K562 (cell line): ENCODE results near the gene PRKD1. TPM values are rescaled to one million over a fixed set of nuclear protein-coding genes. Genes with fewer than 3 reads are reported as not detected.

ENCODE experiments used
- ADNP ChIP-seq: fragments of 200-800 bp; sonication (Bioruptor generic); IDR thresholded peaks from 2 replicates; pipeline ENCODE4 v1.6.1; 2016; ENCODE audit warnings: missing genetic modification characterization, missing compliant biosample characterization
- ARID1B ChIP-seq: fragments of 450-650 bp; IDR thresholded peaks from 2 replicates; pipeline ENCODE4 v1.6.1; 2016; ENCODE audit warnings: antibody characterized with exemption, mild to moderate bottlenecking, inconsistent platforms
- EP400 ChIP-seq: fragments of 450-650 bp; IDR thresholded peaks from 2 replicates; pipeline ENCODE4 v1.6.1; 2017; ENCODE audit warnings: antibody characterized with exemption, mild to moderate bottlenecking, moderate library complexity
- ESRRB ChIP-seq: fragments of 250-450 bp; sonication (Bioruptor Pico); IDR thresholded peaks from 2 replicates; pipeline ENCODE4 v1.5.0; 2020; ENCODE audit warnings: mild to moderate bottlenecking, moderate library complexity, borderline replicate concordance
- ETS2 ChIP-seq: IDR thresholded peaks from 2 replicates; pipeline ENCODE4 v1.6.1; 2016; ENCODE audit warnings: borderline replicate concordance, missing genetic modification characterization, mild to moderate bottlenecking, moderate library complexity, missing compliant biosample characterization; ENCODE audit not compliant: poor library complexity, severe bottlenecking
- EZH2 ChIP-seq: IDR thresholded peaks from 2 replicates; pipeline ENCODE4 v1.6.1; 2012; ENCODE audit warnings: low read depth, mild to moderate bottlenecking, inconsistent platforms, low read length, borderline replicate concordance
- GTF2F1 ChIP-seq: IDR thresholded peaks from 2 replicates; pipeline ENCODE4 v1.6.1; 2011; ENCODE audit warnings: low read depth, low read length, improper control_type of control experiment
- JUN ChIP-seq, 2 experiments: sonication (generic) in 1 of 2; formaldehyde crosslinking in 1 of 2; IDR thresholded peaks; 2 replicates each; pipeline versions ENCODE4 v1.6.1 to v1.8.0; 2012 to 2022; ENCODE audit warnings: borderline replicate concordance in 2 of 2, mild to moderate bottlenecking in 2 of 2, improper control_type of control experiment in 1 of 2, low read depth in 1 of 2, low read length in 1 of 2, missing genetic modification reagents in 1 of 2
- KAT2B ChIP-seq: IDR thresholded peaks from one replicate; pipeline ENCODE4 v1.6.1; 2012; ENCODE audit warnings: low read depth, mild to moderate bottlenecking, control low read depth, inconsistent platforms, low read length, moderate library complexity
- NFRKB ChIP-seq: fragments of 450-650 bp; IDR thresholded peaks from 2 replicates; pipeline ENCODE4 v1.6.1; 2016; ENCODE audit warnings: low read depth
- RBM22 ChIP-seq: fragments of 200-400 bp; formaldehyde crosslinking; IDR thresholded peaks from 2 replicates; pipeline ENCODE4 v1.6.1; 2018; ENCODE audit warnings: low read length, low read depth; ENCODE audit not compliant: poor library complexity, severe bottlenecking
- SPI1 ChIP-seq: IDR thresholded peaks from 2 replicates; pipeline ENCODE4 v1.6.1; 2011; ENCODE audit warnings: low read depth, low read length, control low read depth, borderline replicate concordance
- TCF7 ChIP-seq: sonication (generic); IDR thresholded peaks from 2 replicates; pipeline ENCODE4 v1.6.1; 2016; ENCODE audit warnings: antibody characterized with exemption, borderline replicate concordance
- TSC22D4 ChIP-seq: fragments of 450-650 bp; IDR thresholded peaks from 2 replicates; pipeline ENCODE4 v1.6.1; 2016; ENCODE audit warnings: missing genetic modification characterization, missing biosample characterization, control low read depth
- ZNF41 ChIP-seq: fragments of 250-450 bp; sonication (Bioruptor Pico); conservative IDR thresholded peaks from 2 replicates; pipeline ENCODE4 v1.4.0; 2020; ENCODE audit warnings: mild to moderate bottlenecking
- polyA plus RNA-seq, 8 experiments: library from polyadenylated mRNA; depleted of rRNA in 4 of 8; stranded (reverse) in 5 of 8; unstranded in 3 of 8; fragments of >200 nt; fragmentation: Nextera tagmentation in 2 of 8; fragmentation: Illumina TruSeq in 1 of 8; extraction: Ambion mirVana in 2 of 8; extraction: Trizol in 1 of 8; gene quantifications; 2 replicates each; pipeline versions ENCODE4 v1.2.1 to v1.2.3, GENCODE V29; 2011 to 2014; ENCODE audit warnings: inconsistent platforms in 1 of 8, missing spikeins in 1 of 8
- total RNA-seq, 7 experiments: library from RNA; depleted of rRNA in 6 of 7; stranded (reverse); fragments of >200 nt in 6 of 7; fragmentation: Illumina TruSeq in 2 of 7; extraction: Trizol in 2 of 7; gene quantifications; 2 replicates each; pipeline versions ENCODE4 v1.2.1 to v1.2.3, GENCODE V29; 2011 to 2021; ENCODE audit warnings: low replicate concordance in 1 of 7
- TF ChIP-seq, protein P1 (sequence below): fragments of 450-650 bp; IDR thresholded peaks from 2 replicates; pipeline ENCODE4 v1.6.1; 2017; ENCODE audit warnings: antibody characterized with exemption, mild to moderate bottlenecking
- TF ChIP-seq, protein P2 (sequence below): fragments of 250-450 bp; sonication (Bioruptor Pico); IDR thresholded peaks from 2 replicates; pipeline ENCODE4 v1.4.0; 2020

PRKD1 gene
- total and polyA plus RNA-seq, 9 of the 15 experiments (the other 6 are each of a cell fraction or from before 2014, with no cell fraction given): 0.04 to 0.25 (median 0.13) TPM; not detected in 1

DNA sequence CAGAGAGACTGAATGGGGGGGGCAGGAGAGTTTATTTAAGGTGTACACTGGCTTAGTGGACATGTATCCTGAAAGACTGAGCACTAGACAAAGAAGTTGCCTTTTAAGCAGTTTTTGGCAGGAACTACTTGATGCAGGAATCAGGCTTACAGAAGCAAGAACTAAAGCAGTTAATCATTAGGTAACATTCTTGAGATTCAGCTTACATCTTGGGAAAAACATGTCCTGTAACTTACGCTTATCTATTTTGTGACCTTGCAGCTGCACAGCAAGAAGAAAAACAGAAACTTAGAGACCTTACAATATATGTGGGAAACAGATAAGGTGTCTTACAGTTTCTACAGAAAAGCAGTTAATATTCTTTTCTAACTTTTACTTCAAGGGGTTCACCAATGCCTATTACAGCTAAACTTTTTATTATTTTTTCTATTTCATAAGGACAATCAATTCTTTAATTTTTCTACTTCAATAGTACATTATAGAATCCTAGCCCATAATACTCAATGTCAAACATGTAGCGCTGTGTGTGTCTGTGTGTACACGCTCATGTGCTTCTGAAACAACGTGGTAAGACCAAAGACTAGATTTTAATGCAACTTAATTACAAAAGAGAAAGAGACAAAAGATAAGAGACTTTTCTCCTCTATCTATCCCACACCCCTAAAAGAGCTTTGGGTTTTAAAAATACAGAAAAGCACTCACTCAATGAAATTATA lies 276.9 kb downstream of the PRKD1 start (continued):
- no peak for TF ChIP-seq TSC22D4 (tag)
- TF ChIP-seq ADNP (tag): no peak
- TF ChIP-seq KAT2B: no peak
- TF ChIP-seq TCF7: no peak
- TF ChIP-seq ARID1B: peak; percentile 95
- TF ChIP-seq, protein P1, sequence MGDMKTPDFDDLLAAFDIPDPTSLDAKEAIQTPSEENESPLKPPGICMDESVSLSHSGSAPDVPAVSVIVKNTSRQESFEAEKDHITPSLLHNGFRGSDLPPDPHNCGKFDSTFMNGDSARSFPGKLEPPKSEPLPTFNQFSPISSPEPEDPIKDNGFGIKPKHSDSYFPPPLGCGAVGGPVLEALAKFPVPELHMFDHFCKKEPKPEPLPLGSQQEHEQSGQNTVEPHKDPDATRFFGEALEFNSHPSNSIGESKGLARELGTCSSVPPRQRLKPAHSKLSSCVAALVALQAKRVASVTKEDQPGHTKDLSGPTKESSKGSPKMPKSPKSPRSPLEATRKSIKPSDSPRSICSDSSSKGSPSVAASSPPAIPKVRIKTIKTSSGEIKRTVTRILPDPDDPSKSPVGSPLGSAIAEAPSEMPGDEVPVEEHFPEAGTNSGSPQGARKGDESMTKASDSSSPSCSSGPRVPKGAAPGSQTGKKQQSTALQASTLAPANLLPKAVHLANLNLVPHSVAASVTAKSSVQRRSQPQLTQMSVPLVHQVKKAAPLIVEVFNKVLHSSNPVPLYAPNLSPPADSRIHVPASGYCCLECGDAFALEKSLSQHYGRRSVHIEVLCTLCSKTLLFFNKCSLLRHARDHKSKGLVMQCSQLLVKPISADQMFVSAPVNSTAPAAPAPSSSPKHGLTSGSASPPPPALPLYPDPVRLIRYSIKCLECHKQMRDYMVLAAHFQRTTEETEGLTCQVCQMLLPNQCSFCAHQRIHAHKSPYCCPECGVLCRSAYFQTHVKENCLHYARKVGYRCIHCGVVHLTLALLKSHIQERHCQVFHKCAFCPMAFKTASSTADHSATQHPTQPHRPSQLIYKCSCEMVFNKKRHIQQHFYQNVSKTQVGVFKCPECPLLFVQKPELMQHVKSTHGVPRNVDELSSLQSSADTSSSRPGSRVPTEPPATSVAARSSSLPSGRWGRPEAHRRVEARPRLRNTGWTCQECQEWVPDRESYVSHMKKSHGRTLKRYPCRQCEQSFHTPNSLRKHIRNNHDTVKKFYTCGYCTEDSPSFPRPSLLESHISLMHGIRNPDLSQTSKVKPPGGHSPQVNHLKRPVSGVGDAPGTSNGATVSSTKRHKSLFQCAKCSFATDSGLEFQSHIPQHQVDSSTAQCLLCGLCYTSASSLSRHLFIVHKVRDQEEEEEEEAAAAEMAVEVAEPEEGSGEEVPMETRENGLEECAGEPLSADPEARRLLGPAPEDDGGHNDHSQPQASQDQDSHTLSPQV: peak; percentile 38; the same call in 1 of the 2 replicates
- TF ChIP-seq GTF2F1: no peak
- no peak for TF ChIP-seq JUN (IDR thresholded peaks at IDR 0.05; ENCODE audit: borderline replicate concordance, low read depth, low read length)
- TF ChIP-seq JUN (CRISPR knock-in tag; IDR thresholded peaks at IDR 0.05; ENCODE audit: borderline replicate concordance): no peak
- no peak for TF ChIP-seq RBM22
- TF ChIP-seq EZH2: no peak
- TF ChIP-seq, protein P2, sequence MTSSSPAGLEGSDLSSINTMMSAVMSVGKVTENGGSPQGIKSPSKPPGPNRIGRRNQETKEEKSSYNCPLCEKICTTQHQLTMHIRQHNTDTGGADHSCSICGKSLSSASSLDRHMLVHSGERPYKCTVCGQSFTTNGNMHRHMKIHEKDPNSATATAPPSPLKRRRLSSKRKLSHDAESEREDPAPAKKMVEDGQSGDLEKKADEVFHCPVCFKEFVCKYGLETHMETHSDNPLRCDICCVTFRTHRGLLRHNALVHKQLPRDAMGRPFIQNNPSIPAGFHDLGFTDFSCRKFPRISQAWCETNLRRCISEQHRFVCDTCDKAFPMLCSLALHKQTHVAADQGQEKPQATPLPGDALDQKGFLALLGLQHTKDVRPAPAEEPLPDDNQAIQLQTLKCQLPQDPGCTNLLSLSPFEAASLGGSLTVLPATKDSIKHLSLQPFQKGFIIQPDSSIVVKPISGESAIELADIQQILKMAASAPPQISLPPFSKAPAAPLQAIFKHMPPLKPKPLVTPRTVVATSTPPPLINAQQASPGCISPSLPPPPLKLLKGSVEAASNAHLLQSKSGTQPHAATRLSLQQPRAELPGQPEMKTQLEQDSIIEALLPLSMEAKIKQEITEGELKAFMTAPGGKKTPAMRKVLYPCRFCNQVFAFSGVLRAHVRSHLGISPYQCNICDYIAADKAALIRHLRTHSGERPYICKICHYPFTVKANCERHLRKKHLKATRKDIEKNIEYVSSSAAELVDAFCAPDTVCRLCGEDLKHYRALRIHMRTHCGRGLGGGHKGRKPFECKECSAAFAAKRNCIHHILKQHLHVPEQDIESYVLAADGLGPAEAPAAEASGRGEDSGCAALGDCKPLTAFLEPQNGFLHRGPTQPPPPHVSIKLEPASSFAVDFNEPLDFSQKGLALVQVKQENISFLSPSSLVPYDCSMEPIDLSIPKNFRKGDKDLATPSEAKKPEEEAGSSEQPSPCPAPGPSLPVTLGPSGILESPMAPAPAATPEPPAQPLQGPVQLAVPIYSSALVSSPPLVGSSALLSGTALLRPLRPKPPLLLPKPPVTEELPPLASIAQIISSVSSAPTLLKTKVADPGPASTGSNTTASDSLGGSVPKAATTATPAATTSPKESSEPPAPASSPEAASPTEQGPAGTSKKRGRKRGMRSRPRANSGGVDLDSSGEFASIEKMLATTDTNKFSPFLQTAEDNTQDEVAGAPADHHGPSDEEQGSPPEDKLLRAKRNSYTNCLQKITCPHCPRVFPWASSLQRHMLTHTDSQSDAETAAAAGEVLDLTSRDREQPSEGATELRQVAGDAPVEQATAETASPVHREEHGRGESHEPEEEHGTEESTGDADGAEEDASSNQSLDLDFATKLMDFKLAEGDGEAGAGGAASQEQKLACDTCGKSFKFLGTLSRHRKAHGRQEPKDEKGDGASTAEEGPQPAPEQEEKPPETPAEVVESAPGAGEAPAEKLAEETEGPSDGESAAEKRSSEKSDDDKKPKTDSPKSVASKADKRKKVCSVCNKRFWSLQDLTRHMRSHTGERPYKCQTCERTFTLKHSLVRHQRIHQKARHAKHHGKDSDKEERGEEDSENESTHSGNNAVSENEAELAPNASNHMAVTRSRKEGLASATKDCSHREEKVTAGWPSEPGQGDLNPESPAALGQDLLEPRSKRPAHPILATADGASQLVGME: no peak
- TF ChIP-seq EP400: 0 out of 2 replicates have a peak, but pooled peaks have one; percentile 11
- TF ChIP-seq NFRKB: no peak
- TF ChIP-seq ESRRB (CRISPR knock-in tag): no peak
- TF ChIP-seq ZNF41 (CRISPR knock-in tag): no peak
- no peak for TF ChIP-seq SPI1
- no peak for TF ChIP-seq ETS2 (tag)
